ENCODE measurements around the gene DDX11. TPM values are rescaled to one million over a fixed set of nuclear protein-coding genes. Genes with fewer than 3 reads are reported as not detected.
"Not testable (repeated sequence)": the region's sequence is repeated elsewhere in the genome, so short reads cannot be mapped to it uniquely, and the experiment has no call there.

The DDX11 gene
- total RNA-seq, 1 experiment from 2014 or later, result 191 TPM

DNA sequence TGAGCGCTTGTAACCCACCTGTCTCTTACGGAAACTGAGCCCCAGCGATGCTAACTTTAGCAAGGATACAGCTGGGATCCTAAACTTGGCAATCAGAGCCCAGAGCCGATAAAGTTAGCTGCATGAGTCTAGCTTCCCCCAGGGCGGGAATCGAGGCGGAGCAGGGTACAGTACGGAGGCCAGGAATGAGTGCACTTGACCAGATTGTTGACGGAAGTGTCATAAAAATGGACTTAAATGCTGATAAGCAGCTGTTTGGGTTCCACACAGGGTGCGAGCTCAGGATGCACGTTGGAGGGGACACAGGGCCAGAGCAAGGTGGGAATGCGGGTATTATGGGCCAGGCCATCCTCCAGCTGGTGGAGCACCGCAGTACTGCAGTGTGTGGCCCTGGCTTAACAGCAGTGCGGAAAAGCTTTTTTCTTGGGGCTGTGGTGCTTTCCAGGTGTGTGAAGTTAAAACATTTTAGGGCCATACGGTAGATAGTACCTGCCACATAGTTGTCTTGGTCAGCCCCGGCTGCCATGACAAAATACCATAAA is 744 bp downstream of the DDX11 start:
- H4K20me1 ChIP-seq (ENCODE audit: insufficient read depth); H3K27me3 ChIP-seq (ENCODE audit: insufficient read depth, low read depth); intact Hi-C loops (cut with micrococcal nuclease; ENCODE audit: unreplicated experiment); H3K36me3 ChIP-seq (ENCODE audit: low read depth); H3K9me3 ChIP-seq (ENCODE audit: insufficient read depth, low read depth); H3K9me2 ChIP-seq (ENCODE audit: insufficient read depth); BruUV-seq (replicated peaks): not testable (repeated sequence)
- ChIA-PET CTCF (interaction anchor here (0.6 kb wide), 1 partner anchor 224 kb away, joined by 3 read pairs; no protein-coding TSS in a partner anchor), POLR2A (ENCODE audit: unreplicated experiment) (interaction anchor here (0.6 kb wide), 3 partner anchors 21 to 464 kb away, joined by 3 to 8 read pairs (median 3); no protein-coding TSS in a partner anchor)
- Histone ChIP-seq H3K4me1 (replicated peaks; ENCODE audit: insufficient read depth) (peaks cover 12% of the 10 kb centered on the region), H3K4me3 (peak overlapping the region; percentile 64), H3K4me2 (peak overlapping the region; percentile 100), H2AFZ (peak overlapping the region; percentile 75; the same call in 1 of the 2 replicates), H3F3A (ENCODE audit: insufficient read depth, low read depth) (peaks cover 12% of the 10 kb centered on the region), H3K27ac (peak overlapping the region; percentile 67), H3K79me2 (ENCODE audit: low read depth) (peaks cover 21% of the 10 kb centered on the region)
- DNase-seq, result peak in 1 of 2 experiments; percentile 37
- TF ChIP-seq, protein P1, sequence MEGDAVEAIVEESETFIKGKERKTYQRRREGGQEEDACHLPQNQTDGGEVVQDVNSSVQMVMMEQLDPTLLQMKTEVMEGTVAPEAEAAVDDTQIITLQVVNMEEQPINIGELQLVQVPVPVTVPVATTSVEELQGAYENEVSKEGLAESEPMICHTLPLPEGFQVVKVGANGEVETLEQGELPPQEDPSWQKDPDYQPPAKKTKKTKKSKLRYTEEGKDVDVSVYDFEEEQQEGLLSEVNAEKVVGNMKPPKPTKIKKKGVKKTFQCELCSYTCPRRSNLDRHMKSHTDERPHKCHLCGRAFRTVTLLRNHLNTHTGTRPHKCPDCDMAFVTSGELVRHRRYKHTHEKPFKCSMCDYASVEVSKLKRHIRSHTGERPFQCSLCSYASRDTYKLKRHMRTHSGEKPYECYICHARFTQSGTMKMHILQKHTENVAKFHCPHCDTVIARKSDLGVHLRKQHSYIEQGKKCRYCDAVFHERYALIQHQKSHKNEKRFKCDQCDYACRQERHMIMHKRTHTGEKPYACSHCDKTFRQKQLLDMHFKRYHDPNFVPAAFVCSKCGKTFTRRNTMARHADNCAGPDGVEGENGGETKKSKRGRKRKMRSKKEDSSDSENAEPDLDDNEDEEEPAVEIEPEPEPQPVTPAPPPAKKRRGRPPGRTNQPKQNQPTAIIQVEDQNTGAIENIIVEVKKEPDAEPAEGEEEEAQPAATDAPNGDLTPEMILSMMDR (conservative IDR thresholded peaks at IDR 0.05), result 0 out of 2 replicates have a peak, but pooled peaks have one; percentile 18

GRCh38 chr12:31076150-31076549 is 2.5 kb downstream of the DDX11 start:
- Histone ChIP-seq H3K79me2 (ENCODE audit: low read depth) (peaks cover 28% of the 10 kb centered on the region), H3K4me1 (replicated peaks; ENCODE audit: insufficient read depth) (peaks cover 22% of the 10 kb centered on the region), H3F3A (ENCODE audit: insufficient read depth, low read depth) (peaks cover 12% of the 10 kb centered on the region)
- H3K27ac ChIP-seq; BruUV-seq (replicated peaks); H4K20me1 ChIP-seq (ENCODE audit: insufficient read depth); intact Hi-C loops (cut with micrococcal nuclease; ENCODE audit: unreplicated experiment); H3K36me3 ChIP-seq (ENCODE audit: low read depth); H3K9me2 ChIP-seq (ENCODE audit: insufficient read depth); H3K27me3 ChIP-seq (ENCODE audit: insufficient read depth, low read depth); DNase-seq; H3K4me2 ChIP-seq; H3K4me3 ChIP-seq; H2AFZ ChIP-seq; H3K9me3 ChIP-seq (ENCODE audit: insufficient read depth, low read depth); POLR2A ChIA-PET (ENCODE audit: unreplicated experiment): not testable (repeated sequence)
- CTCF ChIA-PET, result interaction anchor here (0.7 kb wide), 1 partner anchor 140 kb away, joined by 3 read pairs; no protein-coding TSS in a partner anchor

DNA sequence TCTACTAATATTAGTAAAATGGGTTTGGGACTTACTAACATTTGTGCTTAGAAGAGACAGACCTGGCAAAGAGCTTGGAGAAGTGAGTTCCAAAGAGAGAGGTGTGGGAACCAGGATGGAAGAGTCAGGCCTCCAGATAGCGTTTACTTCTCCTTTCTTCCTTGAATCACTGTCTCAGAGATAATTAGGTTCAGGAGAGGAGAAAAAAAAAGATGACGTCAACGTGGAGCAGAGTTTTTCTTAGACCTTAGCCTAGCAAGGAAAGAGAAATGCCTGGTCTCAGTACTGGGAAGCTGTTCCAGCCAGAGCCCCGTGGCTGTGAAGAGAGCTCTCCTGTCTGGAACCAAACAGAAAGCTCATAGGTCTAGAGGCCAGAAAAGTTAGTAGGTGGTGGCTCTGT is 3.4 kb downstream of the DDX11 start:
- DNase-seq; H3K27ac ChIP-seq; H3K9me2 ChIP-seq (ENCODE audit: insufficient read depth); CTCF ChIA-PET; BruUV-seq (replicated peaks); POLR2A ChIA-PET (ENCODE audit: unreplicated experiment); H3K4me3 ChIP-seq; H3K27me3 ChIP-seq (ENCODE audit: insufficient read depth, low read depth); intact Hi-C loops (cut with micrococcal nuclease; ENCODE audit: unreplicated experiment); H3K36me3 ChIP-seq (ENCODE audit: low read depth); H4K20me1 ChIP-seq (ENCODE audit: insufficient read depth); H2AFZ ChIP-seq; H3K4me2 ChIP-seq; H3K9me3 ChIP-seq (ENCODE audit: insufficient read depth, low read depth): not testable (repeated sequence)
- Histone ChIP-seq H3K79me2 (ENCODE audit: low read depth) (peaks cover 28% of the 10 kb centered on the region), H3F3A (ENCODE audit: insufficient read depth, low read depth) (peaks cover 12% of the 10 kb centered on the region), H3K4me1 (replicated peaks; ENCODE audit: insufficient read depth) (peaks cover 22% of the 10 kb centered on the region)

- Histone ChIP-seq H3K4me3 (peak overlapping the region; percentile 30; the same call in 1 of the 2 replicates), H2AFZ (peak overlapping the region; percentile 74; the same call in 1 of the 2 replicates), H3K27ac (peak overlapping the region; percentile 85), H3F3A (ENCODE audit: insufficient read depth, low read depth) (peaks cover 12% of the 10 kb centered on the region), H3K79me2 (ENCODE audit: low read depth) (peaks cover 28% of the 10 kb centered on the region), H3K4me2 (peak overlapping the region; percentile 69), H3K4me1 (replicated peaks; ENCODE audit: insufficient read depth) (peaks cover 22% of the 10 kb centered on the region)
- TF ChIP-seq, protein P1 (conservative IDR thresholded peaks at IDR 0.05), result peak; percentile 29; the same call in 1 of the 2 replicates
- H4K20me1 ChIP-seq (ENCODE audit: insufficient read depth); H3K36me3 ChIP-seq (ENCODE audit: low read depth); DNase-seq; POLR2A ChIA-PET (ENCODE audit: unreplicated experiment); H3K9me3 ChIP-seq (ENCODE audit: insufficient read depth, low read depth); CTCF ChIA-PET; H3K27me3 ChIP-seq (ENCODE audit: insufficient read depth, low read depth); H3K9me2 ChIP-seq (ENCODE audit: insufficient read depth); intact Hi-C loops (cut with micrococcal nuclease; ENCODE audit: unreplicated experiment): not testable (repeated sequence)
- TSS peak; percentile 18 for BruUV-seq (replicated peaks)
These were observed 4.3 kb downstream of the DDX11 start for GRCh38 chr12:31077998-31078397.

DNA sequence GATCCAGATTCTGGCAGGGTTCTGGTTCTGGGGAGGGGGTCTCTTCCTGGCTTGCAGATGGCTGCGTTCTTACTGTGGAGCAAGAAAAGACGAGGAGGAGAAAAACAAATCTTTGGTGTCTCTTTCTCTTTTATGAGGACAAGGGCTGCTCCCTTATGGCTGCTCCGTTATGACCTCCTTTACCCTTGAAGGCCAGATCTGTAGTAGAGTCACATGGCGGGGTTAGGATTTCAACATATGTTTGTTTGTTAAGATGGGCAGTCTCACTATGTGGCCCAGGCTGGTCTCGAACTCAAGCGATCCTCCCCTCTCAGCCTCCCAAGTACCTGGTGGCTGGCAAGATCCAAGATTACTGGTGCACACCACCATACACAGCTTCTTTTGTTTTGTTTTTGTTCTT is 5.8 kb downstream of the DDX11 start:
- H3K36me3 ChIP-seq (ENCODE audit: low read depth); BruUV-seq (replicated peaks); H3K9me2 ChIP-seq (ENCODE audit: insufficient read depth); H2AFZ ChIP-seq; H4K20me1 ChIP-seq (ENCODE audit: insufficient read depth); H3K9me3 ChIP-seq (ENCODE audit: insufficient read depth, low read depth); H3K27ac ChIP-seq; H3K4me3 ChIP-seq; H3K4me2 ChIP-seq; intact Hi-C loops (cut with micrococcal nuclease; ENCODE audit: unreplicated experiment); H3K27me3 ChIP-seq (ENCODE audit: insufficient read depth, low read depth); POLR2A ChIA-PET (ENCODE audit: unreplicated experiment); DNase-seq; CTCF ChIA-PET: not testable (repeated sequence)
- Histone ChIP-seq H3F3A (ENCODE audit: insufficient read depth, low read depth) (peaks cover 12% of the 10 kb centered on the region), H3K79me2 (ENCODE audit: low read depth) (peaks cover 28% of the 10 kb centered on the region), H3K4me1 (replicated peaks; ENCODE audit: insufficient read depth) (peaks cover 22% of the 10 kb centered on the region)

DNA sequence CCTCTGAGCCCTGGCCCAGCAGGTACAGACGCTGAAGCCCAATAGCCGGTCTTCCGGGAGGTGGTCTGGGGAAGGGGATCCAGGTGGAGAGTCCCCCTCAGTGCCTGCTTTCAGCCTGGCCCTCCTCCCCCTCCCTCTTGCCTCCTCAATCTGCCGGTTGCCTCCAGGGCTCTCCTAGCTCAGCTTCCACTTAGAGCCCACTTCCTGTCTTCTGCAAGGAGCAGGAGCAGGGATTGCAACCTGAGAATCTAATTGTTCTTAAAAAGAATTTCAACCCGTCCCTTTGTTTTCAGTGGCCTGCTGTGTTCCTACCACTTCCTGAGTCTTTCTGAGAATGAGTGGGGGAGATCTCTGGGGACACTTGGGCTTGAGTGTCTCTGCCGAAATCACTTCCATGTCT is 6.6 kb downstream of the DDX11 start:
- H3K9me2 ChIP-seq (ENCODE audit: insufficient read depth); intact Hi-C loops (cut with micrococcal nuclease; ENCODE audit: unreplicated experiment); H3K4me3 ChIP-seq; H3K9me3 ChIP-seq (ENCODE audit: insufficient read depth, low read depth); H3K36me3 ChIP-seq (ENCODE audit: low read depth); H2AFZ ChIP-seq; H4K20me1 ChIP-seq (ENCODE audit: insufficient read depth); POLR2A ChIA-PET (ENCODE audit: unreplicated experiment); H3K27me3 ChIP-seq (ENCODE audit: insufficient read depth, low read depth); BruUV-seq (replicated peaks): not testable (repeated sequence)
- Histone ChIP-seq H3K4me1 (replicated peaks; ENCODE audit: insufficient read depth) (peaks cover 22% of the 10 kb centered on the region), H3K4me2 (peak overlapping the region; percentile 23; the same call in 1 of the 2 replicates), H3F3A (ENCODE audit: insufficient read depth, low read depth) (peaks cover 12% of the 10 kb centered on the region), H3K27ac (peak overlapping the region; percentile 39; the same call in 1 of the 2 replicates), H3K79me2 (ENCODE audit: low read depth) (peaks cover 22% of the 10 kb centered on the region)
- CTCF ChIA-PET, result interaction anchor here (0.6 kb wide), 1 partner anchor 43 kb away, joined by 6 read pairs; no protein-coding TSS in a partner anchor
- peak in 1 of 2 experiments; percentile 54 for DNase-seq
